Hematopoietic multipotent progenitor cell (in vitro differentiated cells): ENCODE results near the gene LPIN2. TPM values are rescaled to one million over a fixed set of nuclear protein-coding genes. Genes with fewer than 3 reads are reported as not detected.
"Not testable (repeated sequence)": the region's sequence is repeated elsewhere in the genome, so short reads cannot be mapped to it uniquely, and the experiment has no call there.

Experiments
- DNase-seq, 3 donors: peaks; one replicate each; pipeline ENCODE4 v3.0.0-alpha.2; 2011 to 2015; ENCODE audit warnings: low read depth in 2 of 3, low spot score in 2 of 3
- total RNA-seq: library from RNA; depleted of rRNA; stranded (reverse); fragments of >200 nt; gene quantifications from one replicate; pipeline ENCODE4 v1.2.3, GENCODE V29; 2012

Gene LPIN2
- total RNA-seq, 1 donor, result 38.2 TPM

DNA sequence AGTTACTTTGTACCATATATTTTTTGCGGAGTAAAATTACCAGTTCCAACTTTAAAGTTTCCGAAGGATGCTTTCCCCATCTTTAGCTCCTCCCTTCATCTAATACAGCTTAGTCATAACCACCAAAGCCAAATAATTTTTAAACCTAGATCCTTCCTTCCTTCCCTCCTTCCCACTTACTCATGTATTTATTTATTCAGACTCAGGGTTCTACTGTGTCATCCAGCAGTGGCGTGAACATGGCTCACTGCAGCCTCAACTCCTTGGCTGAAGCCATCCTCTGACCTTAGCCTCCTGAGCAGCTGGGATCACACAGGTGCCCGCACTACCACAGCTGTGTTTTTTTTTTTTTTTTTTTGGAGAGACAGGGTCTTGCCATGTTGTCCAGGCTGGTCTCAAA lies 4.4 kb downstream of the LPIN2 start:
- peak in 1 of 3 donors; percentile 26 for DNase-seq

DNA sequence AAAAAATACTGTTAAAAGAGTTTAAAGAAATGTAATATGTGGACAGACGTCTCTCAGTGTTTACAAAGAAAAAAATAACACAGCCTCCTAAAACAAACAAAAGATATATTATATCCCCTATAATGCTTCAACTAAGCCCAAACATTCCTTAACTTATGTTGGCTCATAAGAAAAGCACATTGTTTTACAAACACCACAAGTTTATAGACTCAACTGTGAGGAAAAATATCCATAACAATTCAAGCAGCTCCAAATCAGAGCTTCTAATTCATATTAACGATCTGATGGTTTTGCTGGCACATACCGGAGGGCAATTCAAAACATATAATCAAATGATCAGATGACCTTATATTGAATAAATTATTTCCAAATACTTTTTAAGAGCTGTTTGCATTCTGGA lies 5.5 kb downstream of the LPIN2 start:
- no peak for DNase-seq

DNA sequence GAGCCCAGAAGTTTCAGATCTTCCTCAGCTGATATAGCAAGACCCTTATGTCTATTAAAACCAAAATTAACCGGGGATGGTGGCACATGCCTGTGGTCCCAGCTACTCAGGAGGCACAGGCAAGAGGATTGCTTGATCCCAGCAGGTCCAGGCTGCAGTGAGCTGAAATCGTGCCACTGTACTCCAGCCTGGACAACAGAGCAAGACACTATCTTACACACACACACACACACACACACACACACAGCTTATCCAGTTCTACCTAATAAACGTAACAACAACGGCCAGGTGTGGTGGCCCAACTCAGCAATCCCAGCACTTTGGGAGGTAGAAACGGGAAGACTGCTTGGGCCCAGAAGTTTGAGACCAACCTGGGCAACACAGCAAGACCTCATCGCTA lies 7.5 kb downstream of the LPIN2 start:
- DNase-seq, result no peak

- DNase-seq, result not testable (repeated sequence)
Measured at GRCh38 chr18:3003766-3004165, 9.2 kb downstream of the LPIN2 start.

- DNase-seq, result no peak
Measured at GRCh38 chr18:3002732-3003131, 10.2 kb downstream of the LPIN2 start.

DNA sequence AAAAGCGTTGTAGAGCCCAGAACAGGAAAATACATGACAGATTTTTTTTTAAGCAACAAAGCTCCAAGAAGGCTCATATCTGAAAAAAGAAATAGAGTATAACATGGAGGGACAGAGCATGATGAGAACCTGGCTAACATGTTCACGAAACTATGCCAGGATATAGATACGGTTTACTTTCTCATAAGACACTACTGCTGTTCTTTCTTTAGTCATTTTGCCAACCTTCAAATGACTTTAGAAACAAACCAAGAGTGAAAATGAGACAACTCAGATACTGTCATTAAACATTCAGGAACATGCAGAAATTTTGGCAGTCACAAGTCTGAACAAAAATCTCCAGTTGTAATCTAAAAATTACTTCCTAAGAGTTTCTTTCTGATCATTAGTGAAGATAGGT lies 14.3 kb downstream of the LPIN2 start:
- no peak for DNase-seq

DNA sequence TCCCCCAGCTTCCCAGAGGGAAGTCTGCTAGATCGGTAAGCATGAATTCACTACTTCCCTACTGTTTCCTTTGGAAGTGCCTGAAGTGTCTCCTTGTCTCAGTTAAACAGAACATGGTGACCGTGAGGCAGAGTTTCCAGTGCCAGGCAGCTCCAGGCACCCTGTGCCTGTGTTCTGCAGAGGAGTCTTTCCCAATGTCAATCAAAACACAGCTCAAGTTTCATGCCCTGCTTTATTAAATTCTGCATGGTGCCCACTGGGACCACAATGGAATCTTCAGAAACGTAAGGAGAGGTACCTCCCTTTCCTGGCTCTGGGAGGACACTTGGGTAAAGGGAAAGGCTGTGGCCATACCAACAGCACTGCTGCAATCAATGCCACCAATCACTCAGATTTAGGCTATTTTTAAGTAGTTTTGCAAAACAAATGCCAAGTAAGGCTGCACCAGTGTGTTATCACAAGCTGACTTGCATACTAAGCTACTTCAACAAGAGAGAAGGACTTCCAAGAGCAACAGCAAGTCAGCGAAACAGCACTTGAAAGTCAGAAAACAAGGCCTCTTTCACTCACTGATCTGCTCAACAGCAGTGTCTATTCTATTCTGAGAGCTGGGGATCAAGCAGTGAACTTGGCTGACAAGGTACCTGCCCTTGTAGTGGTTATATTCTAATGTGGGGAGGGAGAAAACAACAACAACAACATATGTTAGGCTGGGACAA lies 14.9 kb downstream of the LPIN2 start:
- no peak for DNase-seq

- DNase-seq, result no peak
Measured at GRCh38 chr18:2997429-2997828, 15.5 kb downstream of the LPIN2 start.

- peak in 2 of 3 donors; percentile 86 to 93 for DNase-seq
Measured at GRCh38 chr18:2994603-2995432, 18.1 kb downstream of the LPIN2 start.

- DNase-seq, result no peak
Measured at GRCh38 chr18:2994020-2994589, 18.8 kb downstream of the LPIN2 start.

DNA sequence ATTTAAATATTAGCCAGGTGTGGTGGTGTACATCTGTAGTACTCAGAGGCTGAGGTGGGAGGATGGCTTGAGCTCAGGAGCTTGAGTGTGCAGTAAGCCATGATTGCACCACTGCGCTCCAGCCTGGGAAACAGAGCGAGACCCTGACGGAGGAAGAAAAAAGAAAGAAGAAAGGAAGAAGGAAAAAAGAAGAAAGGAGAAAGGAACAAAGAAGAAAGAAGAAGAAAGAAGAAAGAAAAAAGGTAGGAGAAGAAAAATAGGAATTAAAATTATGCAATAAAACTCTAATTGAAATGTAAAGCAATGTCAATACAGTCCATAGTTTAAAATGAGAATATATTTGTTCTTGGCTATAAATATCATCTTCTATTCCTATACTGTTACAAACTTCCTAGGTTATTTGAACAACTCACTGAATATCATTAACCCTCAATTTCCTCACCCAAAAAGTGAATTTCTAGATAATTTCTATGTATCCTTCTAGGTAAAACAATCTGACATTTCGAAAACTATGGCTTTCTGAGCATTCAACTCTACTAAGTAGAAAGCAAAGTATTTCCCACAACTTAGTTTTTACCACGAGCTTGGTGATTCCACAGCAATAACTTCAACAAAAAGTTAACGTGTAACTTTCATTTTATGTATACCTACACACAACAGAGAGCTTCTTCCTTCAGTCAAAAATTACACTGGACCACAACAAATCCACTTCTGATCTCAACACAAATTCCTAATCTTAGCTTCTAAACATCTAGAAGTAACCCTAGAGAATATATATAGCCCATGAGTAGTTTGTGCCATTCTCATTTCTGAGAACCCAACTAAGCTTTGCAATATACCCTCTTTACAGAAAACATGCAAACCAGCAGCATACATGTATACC lies 19.7 kb downstream of the LPIN2 start:
- DNase-seq, result no peak

- DNase-seq, result no peak
Measured at GRCh38 chr18:2990956-2991640, 21.8 kb downstream of the LPIN2 start.

GRCh38 chr18:2987876-2988790 lies 24.8 kb downstream of the LPIN2 start:
- no peak for DNase-seq

DNA sequence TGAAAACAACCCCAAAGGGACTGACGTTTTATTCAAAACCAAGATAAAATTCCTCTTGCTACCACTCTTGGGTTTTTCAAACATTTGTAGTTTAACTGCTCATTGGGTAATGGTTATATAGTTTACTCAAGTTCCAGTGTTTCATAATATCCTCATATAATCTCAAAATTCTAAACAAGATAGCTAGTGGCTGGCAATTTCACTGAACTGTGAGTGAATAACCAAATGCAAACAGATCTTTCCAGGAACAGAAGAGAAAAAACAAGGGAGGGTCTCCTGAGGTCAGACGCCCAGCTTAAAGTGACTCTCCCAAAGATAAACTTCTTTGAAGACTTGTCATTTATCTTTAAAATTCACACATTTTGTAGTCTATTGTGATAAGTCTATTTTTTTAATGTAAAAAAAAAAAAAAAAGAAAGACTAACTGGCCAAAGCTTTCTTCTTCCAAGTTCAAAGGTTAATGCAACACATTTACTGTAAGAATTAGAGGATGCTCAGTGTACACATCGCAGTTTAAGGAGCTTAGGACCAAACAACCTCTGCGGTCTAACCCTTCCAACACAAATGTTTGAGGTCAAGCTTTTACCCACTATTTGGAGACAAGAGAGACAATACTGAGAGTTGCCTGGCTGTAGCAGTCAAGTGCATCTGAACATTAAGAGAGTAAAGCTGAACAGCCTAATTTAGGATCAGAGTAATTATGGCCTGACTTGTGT lies 26.6 kb downstream of the LPIN2 start:
- DNase-seq, result no peak

GRCh38 chr18:2985628-2986027 lies 27.3 kb downstream of the LPIN2 start:
- peak in 1 of 3 donors; percentile 62 for DNase-seq

DNA sequence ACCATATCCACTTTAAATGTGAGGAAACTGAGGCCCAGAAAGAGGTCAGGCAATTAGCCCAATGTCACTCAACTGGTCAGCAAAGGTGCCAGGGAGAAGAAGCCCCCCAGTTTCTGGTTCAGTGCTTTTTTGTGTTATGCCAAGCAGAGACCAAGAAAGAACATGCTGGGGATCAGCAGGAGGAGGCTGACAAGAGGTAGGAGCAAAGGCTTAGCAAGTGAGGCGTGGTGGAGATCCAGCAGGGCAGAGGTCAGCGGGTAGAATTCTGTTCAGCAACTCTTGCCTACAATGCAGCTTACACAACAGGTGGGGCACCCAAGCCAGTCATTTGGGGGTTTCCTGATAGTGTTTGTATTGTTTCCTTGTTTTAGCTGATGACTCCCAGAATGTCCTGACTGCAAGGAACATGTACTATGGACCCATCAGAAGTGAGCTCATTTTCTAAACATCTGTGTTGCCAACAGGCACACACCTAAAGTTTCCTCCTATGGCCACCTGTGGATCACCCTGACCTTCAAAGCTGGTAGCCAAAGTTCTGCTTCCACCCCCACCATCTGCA lies 28.2 kb downstream of the LPIN2 start:
- no peak for DNase-seq

- peak in 1 of 3 donors; percentile 40 for DNase-seq
Measured at GRCh38 chr18:2984091-2984490, 28.9 kb downstream of the LPIN2 start.

GRCh38 chr18:2983296-2983695 lies 29.6 kb downstream of the LPIN2 start:
- no peak for DNase-seq
